ENCODE measurements around the gene TSHZ3. TPM values are rescaled to one million over a fixed set of nuclear protein-coding genes. Genes with fewer than 3 reads are reported as not detected.

Gene TSHZ3
- total and polyA plus RNA-seq, 2 experiments from 2014 or later: 19.6 to 24.0 TPM

DNA sequence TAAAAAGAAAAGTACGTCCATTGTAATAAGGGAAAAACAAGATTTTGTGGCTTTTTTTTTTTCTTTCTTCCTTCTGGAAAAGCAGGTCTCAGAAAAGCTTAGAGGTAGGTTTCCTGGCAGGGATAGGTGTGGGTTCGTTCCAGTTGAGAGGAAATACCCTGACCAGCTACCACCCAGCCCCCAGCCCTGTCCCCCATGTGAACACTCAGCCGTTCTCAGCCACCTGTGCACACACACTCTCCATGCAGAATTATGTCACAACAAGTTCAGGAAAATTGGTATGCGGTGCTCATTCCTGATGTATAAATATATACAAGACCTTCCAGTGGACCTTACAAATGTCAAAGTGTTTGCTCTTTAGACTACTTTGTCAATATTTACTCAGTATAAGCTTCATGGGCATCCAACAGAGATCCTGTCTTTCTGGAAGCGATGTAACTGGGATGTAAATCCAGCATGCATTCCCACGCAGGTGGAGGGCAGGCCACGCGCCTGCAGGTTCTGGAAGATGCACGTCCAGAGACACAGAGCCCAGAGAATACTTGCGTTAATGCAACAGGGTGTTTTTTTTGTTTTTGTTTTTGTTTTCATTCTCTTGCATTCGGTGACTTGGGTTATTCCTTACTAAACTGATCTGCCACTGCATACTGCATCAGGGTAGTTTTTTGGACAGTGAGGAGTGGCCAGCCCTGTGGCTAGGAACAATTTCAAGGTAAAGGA is 68.8 kb downstream of the TSHZ3 start:
- in situ Hi-C loops (cut with MboI): no loop called here
- DNase-seq: no peak
- peaks cover 99% of the 10 kb centered on the region for H3K79me2 ChIP-seq (ENCODE audit: insufficient read depth)
- H3K4me3 ChIP-seq: no peak overlapping the region
- H4K20me1 ChIP-seq (ENCODE audit: insufficient read depth): peaks cover 9% of the 10 kb centered on the region; the same call in 1 of the 2 replicates
- H3K9ac ChIP-seq: no peak overlapping the region
- no peaks in the 10 kb centered on the region for H3K9me2 ChIP-seq (ENCODE audit: insufficient read depth)
- peaks cover 15% of the 10 kb centered on the region; the same call in 1 of the 2 replicates for H3F3A ChIP-seq (ENCODE audit: insufficient read depth)
- TF ChIP-seq EZH2 (IDR thresholded peaks at IDR 0.05; ENCODE audit: insufficient read depth, poor library complexity, severe bottlenecking) (no peak), EZH2phosphoT487 (IDR thresholded peaks at IDR 0.05; ENCODE audit: insufficient read depth, low read depth) (no peak)
- H3K36me3 ChIP-seq (ENCODE audit: low read depth): peaks cover 33% of the 10 kb centered on the region
- no peaks in the 10 kb centered on the region for H3K9me3 ChIP-seq (ENCODE audit: low read depth)
- 0 out of 2 replicates have a peak, but pooled peaks cover 2% of the 10 kb centered on the region for H3K4me1 ChIP-seq (ENCODE audit: insufficient read depth)
- H3K27ac ChIP-seq: no peak overlapping the region
- H2AFZ ChIP-seq: no peak overlapping the region
- no peaks in the 10 kb centered on the region for H3K27me3 ChIP-seq (replicated peaks; ENCODE audit: insufficient read depth)
- no peak overlapping the region for H3K4me2 ChIP-seq (ENCODE audit: unreplicated experiment)
- 89 to 91% methylated on average over 11 of the region's 11 CpGs for WGBS, 2 experiments (ENCODE audit: low coverage in 1 of 2, low lambda C conversion rate in 2 of 2, missing lambda C conversion rate in 2 of 2)

DNA sequence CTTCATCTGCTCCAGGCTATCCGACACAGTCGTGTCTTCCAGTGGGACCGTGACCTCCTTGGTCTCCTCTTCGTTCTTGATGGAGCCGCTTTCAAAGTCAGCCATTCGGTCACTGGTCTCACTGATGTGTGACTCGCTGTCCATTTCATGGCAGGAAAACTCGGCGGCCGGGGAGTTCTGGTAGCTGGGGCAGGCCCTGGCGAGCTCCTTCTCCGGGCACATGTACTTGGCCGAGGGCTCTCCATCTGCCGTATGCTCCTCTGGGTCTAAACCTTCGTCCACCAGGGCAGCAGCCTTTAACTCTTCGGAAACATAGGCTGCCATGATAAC is 69.8 kb downstream of the TSHZ3 start:
- Histone ChIP-seq H3K79me2 (ENCODE audit: insufficient read depth) (peaks cover 99% of the 10 kb centered on the region), H3K9me2 (ENCODE audit: insufficient read depth) (no peaks in the 10 kb centered on the region), H3K4me3 (no peak overlapping the region), H3K9me3 (ENCODE audit: low read depth) (no peaks in the 10 kb centered on the region), H3K27me3 (replicated peaks; ENCODE audit: insufficient read depth) (no peaks in the 10 kb centered on the region), H2AFZ (no peak overlapping the region), H4K20me1 (ENCODE audit: insufficient read depth) (peaks cover 9% of the 10 kb centered on the region; the same call in 1 of the 2 replicates), H3F3A (ENCODE audit: insufficient read depth) (peaks cover 15% of the 10 kb centered on the region; the same call in 1 of the 2 replicates), H3K4me2 (ENCODE audit: unreplicated experiment) (no peak overlapping the region), H3K9ac (no peak overlapping the region), H3K4me1 (ENCODE audit: insufficient read depth) (no peaks in the 10 kb centered on the region), H3K36me3 (ENCODE audit: low read depth) (peaks cover 34% of the 10 kb centered on the region), H3K27ac (no peak overlapping the region)
- DNase-seq: no peak
- 96 to 97% methylated on average over 15 to 16 of the region's 16 CpGs for WGBS, 2 experiments (ENCODE audit: low coverage in 1 of 2, low lambda C conversion rate in 2 of 2, missing lambda C conversion rate in 2 of 2)
- in situ Hi-C loops (cut with MboI): no loop called here
- TF ChIP-seq EZH2 (IDR thresholded peaks at IDR 0.05; ENCODE audit: insufficient read depth, poor library complexity, severe bottlenecking) (no peak), EZH2phosphoT487 (IDR thresholded peaks at IDR 0.05; ENCODE audit: insufficient read depth, low read depth) (no peak)

DNA sequence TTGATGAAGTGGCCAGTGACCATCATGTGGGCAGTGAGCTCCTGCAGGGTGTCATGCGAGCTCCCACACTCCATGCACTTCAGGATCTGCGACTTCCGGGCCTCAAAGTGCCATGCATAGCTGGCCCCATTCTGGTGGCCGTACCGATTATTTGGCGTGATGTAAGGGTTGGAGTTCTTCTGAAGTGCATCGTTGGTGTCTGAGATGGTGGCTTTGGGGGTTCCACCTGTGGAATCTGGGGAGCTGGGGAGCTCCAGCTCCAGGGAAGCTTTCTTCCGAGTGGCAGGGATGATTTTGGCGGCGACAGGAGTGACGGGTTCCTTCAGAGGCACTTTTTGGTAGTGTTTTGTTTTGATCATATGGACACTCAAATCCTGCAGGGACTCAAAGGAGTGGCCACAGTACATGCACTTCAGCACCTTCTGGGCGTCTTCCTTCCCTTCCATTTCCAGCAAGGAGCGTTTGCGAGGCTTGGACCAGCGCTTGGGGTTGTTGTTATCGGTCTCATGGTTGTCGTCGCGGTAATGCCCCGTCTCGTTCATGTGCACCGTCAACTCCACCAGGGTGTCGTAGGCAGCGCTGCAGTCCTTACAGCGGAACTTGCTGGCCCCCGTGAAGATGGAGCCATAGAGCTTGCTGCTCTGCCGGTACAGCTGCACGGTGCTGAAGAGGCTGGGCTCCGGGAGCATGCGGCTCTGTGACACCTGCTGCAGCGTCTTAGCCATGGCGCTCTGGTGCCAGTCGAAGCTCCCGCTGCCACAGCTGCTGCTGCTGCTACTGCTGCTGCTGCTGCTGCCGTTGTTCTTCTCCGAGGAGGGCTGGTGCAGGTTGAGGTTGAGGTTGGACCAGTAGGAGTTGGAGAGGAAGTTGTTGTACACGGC is 70.4 kb downstream of the TSHZ3 start:
- Histone ChIP-seq H3K27me3 (replicated peaks; ENCODE audit: insufficient read depth) (no peaks in the 10 kb centered on the region), H3K27ac (no peak overlapping the region), H3K36me3 (ENCODE audit: low read depth) (peaks cover 34% of the 10 kb centered on the region), H3K9ac (no peak overlapping the region), H3K79me2 (ENCODE audit: insufficient read depth) (peaks cover 99% of the 10 kb centered on the region), H3K9me3 (ENCODE audit: low read depth) (no peaks in the 10 kb centered on the region), H3K9me2 (ENCODE audit: insufficient read depth) (no peaks in the 10 kb centered on the region), H3F3A (ENCODE audit: insufficient read depth) (peaks cover 15% of the 10 kb centered on the region; the same call in 1 of the 2 replicates), H3K4me3 (no peak overlapping the region), H4K20me1 (ENCODE audit: insufficient read depth) (peaks cover 9% of the 10 kb centered on the region; the same call in 1 of the 2 replicates), H2AFZ (no peak overlapping the region), H3K4me2 (ENCODE audit: unreplicated experiment) (no peak overlapping the region), H3K4me1 (ENCODE audit: insufficient read depth) (no peaks in the 10 kb centered on the region)
- no peak for TF ChIP-seq EZH2 (IDR thresholded peaks at IDR 0.05; ENCODE audit: insufficient read depth, poor library complexity, severe bottlenecking)
- TF ChIP-seq EZH2phosphoT487 (IDR thresholded peaks at IDR 0.05; ENCODE audit: insufficient read depth, low read depth): no peak
- in situ Hi-C loops (cut with MboI): no loop called here
- no peak for DNase-seq
- WGBS, 2 experiments (ENCODE audit: low coverage in 1 of 2, low lambda C conversion rate in 2 of 2, missing lambda C conversion rate in 2 of 2): 96 to 97% methylated on average over 37 of the region's 37 CpGs

DNA sequence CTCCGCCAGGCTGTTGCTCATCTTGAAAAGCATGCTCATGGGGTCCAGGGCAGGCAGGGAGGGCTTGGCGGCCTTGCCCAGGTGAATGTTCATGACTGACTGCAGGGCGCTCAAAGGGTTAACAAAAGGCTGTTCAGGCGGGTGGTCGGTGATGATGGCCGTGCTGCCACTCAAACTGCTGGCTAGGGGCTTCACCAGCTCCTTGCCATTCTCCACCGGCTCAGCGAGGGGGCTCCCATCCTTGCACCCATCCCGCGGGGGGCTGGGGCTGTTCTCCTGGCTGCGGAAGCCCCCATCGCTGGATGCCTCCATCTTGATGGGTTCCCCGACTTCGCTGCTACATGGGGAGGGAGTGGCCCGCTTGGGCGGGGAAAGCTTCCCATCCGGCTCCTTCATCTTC is 71.7 kb downstream of the TSHZ3 start:
- Histone ChIP-seq H3K4me3 (no peak overlapping the region), H3K4me1 (ENCODE audit: insufficient read depth) (no peaks in the 10 kb centered on the region), H3K36me3 (ENCODE audit: low read depth) (peaks cover 39% of the 10 kb centered on the region), H3K9ac (no peak overlapping the region), H2AFZ (no peak overlapping the region), H3K9me2 (ENCODE audit: insufficient read depth) (no peaks in the 10 kb centered on the region), H3K4me2 (ENCODE audit: unreplicated experiment) (no peak overlapping the region), H3K27ac (no peak overlapping the region), H3F3A (ENCODE audit: insufficient read depth) (peaks cover 15% of the 10 kb centered on the region; the same call in 1 of the 2 replicates), H4K20me1 (ENCODE audit: insufficient read depth) (peaks cover 6% of the 10 kb centered on the region; the same call in 1 of the 2 replicates), H3K79me2 (ENCODE audit: insufficient read depth) (peaks cover 98% of the 10 kb centered on the region), H3K27me3 (replicated peaks; ENCODE audit: insufficient read depth) (no peaks in the 10 kb centered on the region), H3K9me3 (ENCODE audit: low read depth) (no peaks in the 10 kb centered on the region)
- TF ChIP-seq EZH2 (IDR thresholded peaks at IDR 0.05; ENCODE audit: insufficient read depth, poor library complexity, severe bottlenecking) (no peak), EZH2phosphoT487 (IDR thresholded peaks at IDR 0.05; ENCODE audit: insufficient read depth, low read depth) (no peak)
- WGBS, 2 experiments (ENCODE audit: low coverage in 1 of 2, low lambda C conversion rate in 2 of 2, missing lambda C conversion rate in 2 of 2): 91% methylated on average over 16 to 17 of the region's 17 CpGs
- DNase-seq: no peak
- in situ Hi-C loops (cut with MboI): no loop called here

All from GM23248 (cell line).